ENCODE data around the gene PITX1. TPM values are rescaled to one million over a fixed set of nuclear protein-coding genes. Genes with fewer than 3 reads are reported as not detected.

Gene PITX1
- total RNA-seq, 2 donors from 2014 or later = 1.3 to 2.4 TPM

DNA sequence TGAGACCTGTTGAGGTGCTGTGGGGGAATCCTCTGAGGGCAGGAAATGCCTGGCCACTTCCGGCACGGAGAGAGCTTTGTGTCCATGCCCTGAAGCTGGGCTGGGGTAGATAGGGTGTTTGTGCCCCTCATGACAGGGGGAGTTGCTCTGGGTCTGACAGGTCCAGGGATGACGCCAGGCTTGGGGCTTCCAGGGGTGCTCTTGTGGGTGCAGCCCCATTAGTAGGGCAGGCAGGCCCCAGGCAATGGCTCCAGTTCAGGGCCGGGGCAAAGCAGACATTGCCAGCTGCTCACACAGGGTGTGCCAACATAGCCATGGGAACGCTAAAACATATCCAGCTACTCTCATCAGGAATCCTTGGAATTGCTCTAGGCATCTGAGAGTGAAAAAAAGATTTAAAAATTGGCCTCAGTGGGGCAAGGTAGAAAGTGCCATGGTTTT is 21.1 kb downstream of the PITX1 start:
- peaks cover 4% of the 10 kb centered on the region for H3K27me3 Mint-ChIP-seq (ENCODE audit: insufficient read depth)
- Histone ChIP-seq H3K36me3 (ENCODE audit: control insufficient read depth, insufficient read depth, low read length) (no peaks in the 10 kb centered on the region), H3K4me1 (ENCODE audit: control insufficient read depth, insufficient read depth, low read length) (no peaks in the 10 kb centered on the region), H3K9me3 (ENCODE audit: control insufficient read depth, low read length) (no peaks in the 10 kb centered on the region), H3K4me3 (ENCODE audit: low read length) (no peak overlapping the region), H3K27ac (ENCODE audit: low read depth, low read length) (no peak overlapping the region), H3K9ac (ENCODE audit: extremely low read depth, low read length, poor library complexity, severe bottlenecking) (no peak overlapping the region), H3K27me3 (ENCODE audit: control insufficient read depth, insufficient read depth, low read length, poor library complexity, severe bottlenecking) (no peaks in the 10 kb centered on the region)
- 91 to 95% methylated on average over 5 of the region's 5 CpGs for WGBS, 2 experiments (ENCODE audit: insufficient coverage in 1 of 2, insufficient read length in 1 of 2)
- H3K36me3 Mint-ChIP-seq (ENCODE audit: low read depth) = no peaks in the 10 kb centered on the region
- no peaks in the 10 kb centered on the region for H3K9me3 Mint-ChIP-seq
- H3K4me3 Mint-ChIP-seq = no peak overlapping the region
- peak; percentile 33 for DNase-seq
- H3K4me1 Mint-ChIP-seq = no peaks in the 10 kb centered on the region
- TF ChIP-seq, protein P1, sequence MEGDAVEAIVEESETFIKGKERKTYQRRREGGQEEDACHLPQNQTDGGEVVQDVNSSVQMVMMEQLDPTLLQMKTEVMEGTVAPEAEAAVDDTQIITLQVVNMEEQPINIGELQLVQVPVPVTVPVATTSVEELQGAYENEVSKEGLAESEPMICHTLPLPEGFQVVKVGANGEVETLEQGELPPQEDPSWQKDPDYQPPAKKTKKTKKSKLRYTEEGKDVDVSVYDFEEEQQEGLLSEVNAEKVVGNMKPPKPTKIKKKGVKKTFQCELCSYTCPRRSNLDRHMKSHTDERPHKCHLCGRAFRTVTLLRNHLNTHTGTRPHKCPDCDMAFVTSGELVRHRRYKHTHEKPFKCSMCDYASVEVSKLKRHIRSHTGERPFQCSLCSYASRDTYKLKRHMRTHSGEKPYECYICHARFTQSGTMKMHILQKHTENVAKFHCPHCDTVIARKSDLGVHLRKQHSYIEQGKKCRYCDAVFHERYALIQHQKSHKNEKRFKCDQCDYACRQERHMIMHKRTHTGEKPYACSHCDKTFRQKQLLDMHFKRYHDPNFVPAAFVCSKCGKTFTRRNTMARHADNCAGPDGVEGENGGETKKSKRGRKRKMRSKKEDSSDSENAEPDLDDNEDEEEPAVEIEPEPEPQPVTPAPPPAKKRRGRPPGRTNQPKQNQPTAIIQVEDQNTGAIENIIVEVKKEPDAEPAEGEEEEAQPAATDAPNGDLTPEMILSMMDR (conservative IDR thresholded peaks at IDR 0.05) = no peak
- no peak overlapping the region for H3K27ac Mint-ChIP-seq

DNA sequence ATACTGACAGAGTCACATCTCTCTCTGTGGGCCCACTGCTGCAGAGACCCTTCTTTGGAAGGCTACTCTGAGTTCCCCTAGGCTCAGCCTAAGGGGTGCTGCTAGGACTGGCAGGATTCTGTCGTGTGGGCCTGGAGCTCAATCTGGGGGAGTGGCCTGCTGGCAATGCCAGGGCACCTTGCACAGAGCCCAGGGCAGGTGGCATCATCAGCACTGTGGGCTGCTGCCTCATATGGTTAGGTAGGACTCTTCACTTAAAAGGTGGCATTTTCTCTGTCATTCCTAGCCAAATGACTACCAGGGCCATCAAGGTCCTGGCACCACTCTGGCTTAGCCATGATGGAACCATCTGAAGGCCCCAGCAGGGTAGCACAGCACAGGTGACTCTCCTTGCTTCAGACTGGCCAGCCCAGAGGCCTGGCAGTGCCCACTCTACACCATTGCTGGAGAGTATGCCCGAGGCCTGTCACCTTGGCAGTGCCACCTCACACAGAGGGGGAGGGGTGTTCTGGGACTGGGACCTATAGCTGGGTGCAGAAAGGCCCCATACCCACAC is 21.9 kb downstream of the PITX1 start:
- TF ChIP-seq, protein P1 (conservative IDR thresholded peaks at IDR 0.05) = no peak
- no peaks in the 10 kb centered on the region for H3K4me1 ChIP-seq (ENCODE audit: control insufficient read depth, insufficient read depth, low read length)
- no peaks in the 10 kb centered on the region for H3K36me3 ChIP-seq (ENCODE audit: control insufficient read depth, insufficient read depth, low read length)
- H3K27ac ChIP-seq (ENCODE audit: low read depth, low read length) = no peak overlapping the region
- no peak overlapping the region for H3K4me3 ChIP-seq (ENCODE audit: low read length)
- Mint-ChIP-seq H3K4me1 (no peaks in the 10 kb centered on the region), H3K27me3 (ENCODE audit: insufficient read depth) (peaks cover 4% of the 10 kb centered on the region), H3K9me3 (no peaks in the 10 kb centered on the region), H3K27ac (no peak overlapping the region), H3K4me3 (no peak overlapping the region), H3K36me3 (ENCODE audit: low read depth) (no peaks in the 10 kb centered on the region)
- H3K27me3 ChIP-seq (ENCODE audit: control insufficient read depth, insufficient read depth, low read length, poor library complexity, severe bottlenecking) = no peaks in the 10 kb centered on the region
- 92% methylated on average over 2 of the region's 2 CpGs; no CpG with 5 or more reads in 1 of the 2 experiments for WGBS, 2 experiments (ENCODE audit: insufficient coverage in 1 of 2, insufficient read length in 1 of 2)
- no peak overlapping the region for H3K9ac ChIP-seq (ENCODE audit: extremely low read depth, low read length, poor library complexity, severe bottlenecking)
- peak; percentile 10 for DNase-seq
- H3K9me3 ChIP-seq (ENCODE audit: control insufficient read depth, low read length) = no peaks in the 10 kb centered on the region

DNA sequence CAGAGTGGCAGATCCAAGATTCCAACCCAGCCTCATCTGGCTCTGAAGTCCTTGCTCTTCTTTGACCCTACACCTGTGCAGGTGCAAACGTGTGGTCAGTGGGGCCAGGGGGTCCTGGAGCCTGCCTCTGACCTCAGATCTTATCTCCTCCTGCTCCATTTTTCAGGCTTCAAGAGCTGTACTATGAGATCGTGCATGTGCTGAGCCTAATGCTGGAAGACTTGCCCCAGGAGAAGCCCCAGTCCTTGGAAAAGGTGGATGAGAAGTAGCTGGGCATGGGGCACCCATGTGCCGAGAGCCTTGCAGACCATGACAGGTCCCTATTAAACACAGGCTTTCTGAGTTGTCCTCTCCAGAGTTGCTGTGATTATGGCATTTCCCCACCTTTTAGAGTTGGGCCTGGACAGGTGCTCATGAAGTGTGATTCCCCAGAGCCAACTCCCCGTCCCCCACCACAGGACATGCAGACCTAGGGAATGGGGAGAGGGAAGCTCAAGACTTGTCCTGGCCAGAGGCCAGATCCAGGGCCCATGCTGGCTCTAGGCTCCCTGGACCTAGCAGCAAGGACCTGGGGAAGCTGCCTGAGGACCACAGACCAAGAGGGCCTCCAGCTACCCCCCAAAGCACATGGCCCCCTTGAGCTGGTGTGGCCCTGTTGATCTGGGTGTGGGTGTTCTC is 22.5 kb downstream of the PITX1 start:
- no peaks in the 10 kb centered on the region for H3K4me1 ChIP-seq (ENCODE audit: control insufficient read depth, insufficient read depth, low read length)
- WGBS, 2 experiments (ENCODE audit: insufficient coverage in 1 of 2, insufficient read length in 1 of 2) = 95 to 100% methylated on average over 2 to 4 of the region's 4 CpGs
- Mint-ChIP-seq H3K9me3 (no peaks in the 10 kb centered on the region), H3K27me3 (ENCODE audit: insufficient read depth) (peaks cover 4% of the 10 kb centered on the region), H3K4me1 (no peaks in the 10 kb centered on the region), H3K36me3 (ENCODE audit: low read depth) (no peaks in the 10 kb centered on the region), H3K4me3 (no peak overlapping the region), H3K27ac (no peak overlapping the region)
- no peak overlapping the region for H3K9ac ChIP-seq (ENCODE audit: extremely low read depth, low read length, poor library complexity, severe bottlenecking)
- TF ChIP-seq, protein P1 (conservative IDR thresholded peaks at IDR 0.05) = no peak
- no peaks in the 10 kb centered on the region for H3K9me3 ChIP-seq (ENCODE audit: control insufficient read depth, low read length)
- H3K4me3 ChIP-seq (ENCODE audit: low read length) = no peak overlapping the region
- peak; percentile 30 for DNase-seq
- no peak overlapping the region for H3K27ac ChIP-seq (ENCODE audit: low read depth, low read length)
- H3K36me3 ChIP-seq (ENCODE audit: control insufficient read depth, insufficient read depth, low read length) = no peaks in the 10 kb centered on the region
- no peaks in the 10 kb centered on the region for H3K27me3 ChIP-seq (ENCODE audit: control insufficient read depth, insufficient read depth, low read length, poor library complexity, severe bottlenecking)

Data from endodermal cell (in vitro differentiated cells).